GM12878 (cell line): ENCODE results near the gene PTPN13. TPM values are rescaled to one million over a fixed set of nuclear protein-coding genes. Genes with fewer than 3 reads are reported as not detected.

Source experiments
- BHLHE40 ChIP-seq, 2 experiments: fragments of 450-650 bp in 1 of 2; IDR thresholded peaks; 2 replicates each; pipeline ENCODE4 v1.6.1; 2011 to 2017; ENCODE audit warnings: low read depth in 2 of 2, borderline replicate concordance in 1 of 2, improper control_type of control experiment in 1 of 2, low read length in 1 of 2, mild to moderate bottlenecking in 1 of 2
- CEBPZ ChIP-seq: fragments of 150-350 bp; IDR thresholded peaks from 2 replicates; pipeline ENCODE4 v1.6.1; 2016; ENCODE audit warnings: low read depth, low read length
- ESRRA ChIP-seq: IDR thresholded peaks from 2 replicates; pipeline ENCODE4 v1.6.1; 2012; ENCODE audit warnings: mild to moderate bottlenecking, low read length, improper control_type of control experiment
- HDGF ChIP-seq: fragments of 450-650 bp; IDR thresholded peaks from 2 replicates; pipeline ENCODE4 v1.6.1; 2016; ENCODE audit warnings: antibody characterized with exemption
- IKZF2 ChIP-seq, 2 experiments: fragments of 450-650 bp; IDR thresholded peaks; 2 replicates each; pipeline ENCODE4 v1.6.1; 2017; ENCODE audit warnings: mild to moderate bottlenecking in 2 of 2, moderate library complexity in 2 of 2
- IRF3 ChIP-seq: fragments of 450-650 bp; IDR thresholded peaks from 2 replicates; pipeline ENCODE4 v1.6.1; 2014; ENCODE audit warnings: mild to moderate bottlenecking
- IRF5 ChIP-seq: fragments of 450-650 bp; IDR thresholded peaks from 2 replicates; pipeline ENCODE4 v1.6.1; 2017; ENCODE audit warnings: borderline replicate concordance
- JUND ChIP-seq: IDR thresholded peaks from 2 replicates; pipeline ENCODE4 v1.6.1; 2012; ENCODE audit warnings: low read depth, mild to moderate bottlenecking, low read length, improper control_type of control experiment, moderate library complexity
- KDM1A ChIP-seq: fragments of 200-600 bp; sonication (generic); IDR thresholded peaks from 2 replicates; pipeline ENCODE4 v1.6.1; 2016; ENCODE audit warnings: borderline replicate concordance
- POU2F2 ChIP-seq: IDR thresholded peaks from 3 replicates; pipeline ENCODE4 v1.6.1; 2011; ENCODE audit warnings: low read depth, mild to moderate bottlenecking, low read length, borderline replicate concordance
- RAD21 ChIP-seq: IDR thresholded peaks from 2 replicates; pipeline ENCODE4 v1.6.1; 2011; ENCODE audit warnings: mild to moderate bottlenecking, low read depth, low read length, moderate library complexity; ENCODE audit not compliant: insufficient read depth
- RAD51 ChIP-seq: fragments of 450-650 bp; IDR thresholded peaks from 2 replicates; pipeline ENCODE4 v1.6.1; 2016; ENCODE audit warnings: moderate library complexity, mild to moderate bottlenecking, inconsistent platforms
- SMAD5 ChIP-seq: IDR thresholded peaks from 2 replicates; pipeline ENCODE4 v1.6.1; 2016; ENCODE audit warnings: antibody characterized with exemption, low read depth
- SREBF1 ChIP-seq: IDR thresholded peaks from 2 replicates; pipeline ENCODE4 v1.6.1; 2012; ENCODE audit warnings: mild to moderate bottlenecking, low read length
- STAT3 ChIP-seq: IDR thresholded peaks from 2 replicates; pipeline ENCODE4 v1.6.1; 2011; ENCODE audit warnings: low read depth, low read length, improper control_type of control experiment
- SUZ12 ChIP-seq: fragments of 200-600 bp; sonication (generic); IDR thresholded peaks from one replicate; pipeline ENCODE4 v1.6.1; 2018; ENCODE audit warnings: antibody characterized with exemption, mild to moderate bottlenecking; ENCODE audit not compliant: unreplicated experiment
- polyA plus RNA-seq, 11 experiments: library from polyadenylated mRNA; depleted of rRNA in 4 of 11; unstranded in 6 of 11; stranded (reverse) in 5 of 11; fragments of >200 nt; fragmentation: Nextera tagmentation in 4 of 11; fragmentation: Illumina TruSeq in 1 of 11; extraction: Ambion mirVana in 4 of 11; extraction: Trizol in 1 of 11; gene quantifications; 1 replicate in 1 of 11; 2 replicates in 10 of 11; pipeline versions ENCODE4 v1.2.1 to v1.2.3, GENCODE V29; 2011 to 2016; ENCODE audit warnings: inconsistent platforms in 2 of 11, missing spikeins in 2 of 11, low read depth in 1 of 11
- total RNA-seq, 4 experiments: library from RNA; depleted of rRNA in 3 of 4; stranded (reverse); fragments of >200 nt in 3 of 4; fragmentation: Illumina TruSeq in 1 of 4; extraction: Trizol in 1 of 4; gene quantifications; 2 replicates each; pipeline versions ENCODE4 v1.2.1 to v1.2.3, GENCODE V29; 2013 to 2021
- TF ChIP-seq, protein P1 (sequence below): fragments of 450-650 bp; formaldehyde crosslinking; IDR thresholded peaks from 2 replicates; pipeline ENCODE4 v1.4.0; 2020; ENCODE audit warnings: mild to moderate bottlenecking, moderate library complexity
- TF ChIP-seq, protein P2 (sequence below): fragments of 450-650 bp; IDR thresholded peaks from 2 replicates; pipeline ENCODE4 v1.6.1; 2017; ENCODE audit warnings: low read depth, mild to moderate bottlenecking, moderate library complexity

PTPN13 gene
- total and polyA plus RNA-seq, 10 of the 15 experiments (the other 5 are each of a cell fraction or from before 2014, with no cell fraction given) = 8.5 to 69.4 (median 33.9) TPM

GRCh38 chr4:86594559-86595425 is 677 bp downstream of the PTPN13 start (continued):
- TF ChIP-seq, protein P1, sequence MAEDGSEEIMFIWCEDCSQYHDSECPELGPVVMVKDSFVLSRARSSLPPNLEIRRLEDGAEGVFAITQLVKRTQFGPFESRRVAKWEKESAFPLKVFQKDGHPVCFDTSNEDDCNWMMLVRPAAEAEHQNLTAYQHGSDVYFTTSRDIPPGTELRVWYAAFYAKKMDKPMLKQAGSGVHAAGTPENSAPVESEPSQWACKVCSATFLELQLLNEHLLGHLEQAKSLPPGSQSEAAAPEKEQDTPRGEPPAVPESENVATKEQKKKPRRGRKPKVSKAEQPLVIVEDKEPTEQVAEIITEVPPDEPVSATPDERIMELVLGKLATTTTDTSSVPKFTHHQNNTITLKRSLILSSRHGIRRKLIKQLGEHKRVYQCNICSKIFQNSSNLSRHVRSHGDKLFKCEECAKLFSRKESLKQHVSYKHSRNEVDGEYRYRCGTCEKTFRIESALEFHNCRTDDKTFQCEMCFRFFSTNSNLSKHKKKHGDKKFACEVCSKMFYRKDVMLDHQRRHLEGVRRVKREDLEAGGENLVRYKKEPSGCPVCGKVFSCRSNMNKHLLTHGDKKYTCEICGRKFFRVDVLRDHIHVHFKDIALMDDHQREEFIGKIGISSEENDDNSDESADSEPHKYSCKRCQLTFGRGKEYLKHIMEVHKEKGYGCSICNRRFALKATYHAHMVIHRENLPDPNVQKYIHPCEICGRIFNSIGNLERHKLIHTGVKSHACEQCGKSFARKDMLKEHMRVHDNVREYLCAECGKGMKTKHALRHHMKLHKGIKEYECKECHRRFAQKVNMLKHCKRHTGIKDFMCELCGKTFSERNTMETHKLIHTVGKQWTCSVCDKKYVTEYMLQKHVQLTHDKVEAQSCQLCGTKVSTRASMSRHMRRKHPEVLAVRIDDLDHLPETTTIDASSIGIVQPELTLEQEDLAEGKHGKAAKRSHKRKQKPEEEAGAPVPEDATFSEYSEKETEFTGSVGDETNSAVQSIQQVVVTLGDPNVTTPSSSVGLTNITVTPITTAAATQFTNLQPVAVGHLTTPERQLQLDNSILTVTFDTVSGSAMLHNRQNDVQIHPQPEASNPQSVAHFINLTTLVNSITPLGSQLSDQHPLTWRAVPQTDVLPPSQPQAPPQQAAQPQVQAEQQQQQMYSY (CRISPR knock-in tag) = no peak
- TF ChIP-seq CEBPZ (no peak), SREBF1 (no peak), POU2F2 (no peak), IRF3 (no peak), HDGF (no peak), BHLHE40 (IDR thresholded peaks at IDR 0.05; ENCODE audit: borderline replicate concordance in 1 of 2, low read depth in 2 of 2, low read length in 1 of 2) (0 out of 4 replicates have a peak, but pooled peaks of 1 of the 2 experiments have one; percentile 9), SUZ12 (no peak), JUND (no peak), ESRRA (no peak), KDM1A (no peak), IRF5 (no peak), IKZF2 (IDR thresholded peaks at IDR 0.05) (peak; percentile 66 to 71; a peak in 2 of 4 replicates), SMAD5 (no peak), RAD51 (no peak), RAD21 (no peak), STAT3 (no peak)
- TF ChIP-seq, protein P2, sequence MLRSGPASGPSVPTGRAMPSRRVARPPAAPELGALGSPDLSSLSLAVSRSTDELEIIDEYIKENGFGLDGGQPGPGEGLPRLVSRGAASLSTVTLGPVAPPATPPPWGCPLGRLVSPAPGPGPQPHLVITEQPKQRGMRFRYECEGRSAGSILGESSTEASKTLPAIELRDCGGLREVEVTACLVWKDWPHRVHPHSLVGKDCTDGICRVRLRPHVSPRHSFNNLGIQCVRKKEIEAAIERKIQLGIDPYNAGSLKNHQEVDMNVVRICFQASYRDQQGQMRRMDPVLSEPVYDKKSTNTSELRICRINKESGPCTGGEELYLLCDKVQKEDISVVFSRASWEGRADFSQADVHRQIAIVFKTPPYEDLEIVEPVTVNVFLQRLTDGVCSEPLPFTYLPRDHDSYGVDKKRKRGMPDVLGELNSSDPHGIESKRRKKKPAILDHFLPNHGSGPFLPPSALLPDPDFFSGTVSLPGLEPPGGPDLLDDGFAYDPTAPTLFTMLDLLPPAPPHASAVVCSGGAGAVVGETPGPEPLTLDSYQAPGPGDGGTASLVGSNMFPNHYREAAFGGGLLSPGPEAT = peak; percentile 57; the same call in 1 of the 2 replicates
